GM12878 (cell line): Measurements from ENCODE around the gene CSMD2. TPM values are rescaled to one million over a fixed set of nuclear protein-coding genes. Genes with fewer than 3 reads are reported as not detected.

Experiments used
- ATAC-seq: fragments of 200-7000 bp; cut with Tn5 transposase; 3 replicates; pipeline ENCODE4 v1.9.1; 2020; ENCODE audit warnings: mild to moderate bottlenecking, moderate library complexity
- BruUV-seq: library from RNA; stranded (reverse); fragments of 400-500 nt; replicated peaks from 2 replicates; lab custom pipeline; 2021; lab: Mats Ljungman, UMichigan
- CTCF ChIA-PET: fragments of 300-600 bp; sonication (Branson Sonifier 250); formaldehyde crosslinking; extraction: SDS; loops from one replicate; lab custom pipeline; 2021; ENCODE audit warnings: inconsistent platforms; lab: Yijun Ruan, JAX
- POLR2A ChIA-PET: fragments of 350-600 bp; formaldehyde crosslinking; extraction: SDS; loops from one replicate; lab custom pipeline; 2021; ENCODE audit warnings: inconsistent platforms; lab: Charles Lee
- RAD21 ChIA-PET: fragments of 300-600 bp; sonication (Branson Sonifier 250); formaldehyde crosslinking; loops from one replicate; lab custom pipeline; 2023; ENCODE audit warnings: antibody characterized with exemption; ENCODE audit not compliant: unreplicated experiment; lab: Charles Lee
- SMC1A ChIA-PET: fragments of 300-600 bp; sonication (Branson Sonifier 250); formaldehyde crosslinking; loops from one replicate; lab custom pipeline; 2023; ENCODE audit not compliant: unreplicated experiment, uncharacterized antibody; lab: Charles Lee
- DNase-seq: peaks from one replicate; pipeline ENCODE4 v3.0.0-alpha.2; 2011; ENCODE audit warnings: low read depth, low spot score
- FAIRE-seq: peaks from 3 replicates; lab custom pipeline; 2011; peaks lifted over from hg19 to GRCh38; lab: Jason Lieb, UNC
- H2AFZ ChIP-seq: 2 replicates; pipeline ENCODE4 v1.6.0; 2011; ENCODE audit warnings: low read depth, low read length, control low read depth; ENCODE audit not compliant: control insufficient read depth
- H3K27ac ChIP-seq: 2 replicates; pipeline ENCODE4 v1.5.1; 2011; ENCODE audit warnings: control low read depth; ENCODE audit not compliant: control insufficient read depth, insufficient read depth
- H3K27me3 ChIP-seq, 2 experiments: replicated peaks in 1 of 2; 2 replicates each; pipeline versions ENCODE4 v1.6.0 to v1.6.1; 2011; ENCODE audit warnings: low read length in 1 of 2; ENCODE audit not compliant: control insufficient read depth in 2 of 2, insufficient read depth in 2 of 2
- H3K36me3 ChIP-seq, 2 experiments: 2 replicates each; pipeline ENCODE4 v1.5.1; 2011; ENCODE audit warnings: low read length in 1 of 2; ENCODE audit not compliant: control insufficient read depth in 2 of 2, insufficient read depth in 2 of 2
- H3K4me1 ChIP-seq: 2 replicates; pipeline ENCODE4 v1.6.1; 2011; ENCODE audit warnings: mild to moderate bottlenecking, low read length, moderate library complexity, mixed read lengths; ENCODE audit not compliant: control insufficient read depth, insufficient read depth
- H3K4me2 ChIP-seq: 2 replicates; pipeline ENCODE4 v1.6.0; 2011; ENCODE audit warnings: control low read depth; ENCODE audit not compliant: control insufficient read depth, insufficient read depth
- H3K4me3 ChIP-seq: fragments of 200-600 bp; sonication (generic); 2 replicates; pipeline ENCODE4 v1.5.1; 2016
- H3K79me2 ChIP-seq: 2 replicates; pipeline ENCODE4 v1.6.0; 2011; ENCODE audit warnings: low read length; ENCODE audit not compliant: control insufficient read depth, insufficient read depth
- H3K9ac ChIP-seq: 2 replicates; pipeline ENCODE4 v1.8.0; 2011; ENCODE audit warnings: low read length, control low read depth, mixed read lengths; ENCODE audit not compliant: control insufficient read depth, insufficient read depth
- H3K9me3 ChIP-seq: replicated peaks from 3 replicates; pipeline ENCODE4 v1.5.1; 2011; ENCODE audit warnings: mild to moderate bottlenecking, low read length; ENCODE audit not compliant: control insufficient read depth, insufficient read depth
- H4K20me1 ChIP-seq: 2 replicates; pipeline ENCODE4 v1.6.0; 2011; ENCODE audit not compliant: control insufficient read depth, insufficient read depth
- JUND ChIP-seq: IDR thresholded peaks from 2 replicates; pipeline ENCODE4 v1.6.1; 2012; ENCODE audit warnings: low read depth, mild to moderate bottlenecking, low read length, improper control_type of control experiment, moderate library complexity
- LARP7 ChIP-seq: fragments of 450-650 bp; IDR thresholded peaks from 2 replicates; pipeline ENCODE4 v1.6.1; 2017; ENCODE audit warnings: mild to moderate bottlenecking
- MEF2B ChIP-seq: fragments of 450-650 bp; IDR thresholded peaks from 2 replicates; pipeline ENCODE4 v1.6.1; 2018; ENCODE audit warnings: mild to moderate bottlenecking, moderate library complexity; ENCODE audit not compliant: partially characterized antibody, poor library complexity, severe bottlenecking
- MTA2 ChIP-seq: fragments of 450-650 bp; IDR thresholded peaks from 2 replicates; pipeline ENCODE4 v1.6.1; 2016; ENCODE audit warnings: low read depth, mild to moderate bottlenecking, moderate library complexity
- NFIC ChIP-seq: IDR thresholded peaks from 2 replicates; pipeline ENCODE4 v1.6.1; 2012; ENCODE audit warnings: low read depth, mild to moderate bottlenecking, inconsistent platforms, low read length, moderate library complexity
- NR2C1 ChIP-seq: fragments of 450-650 bp; IDR thresholded peaks from 2 replicates; pipeline ENCODE4 v1.6.1; 2017; ENCODE audit warnings: antibody characterized with exemption, mild to moderate bottlenecking, moderate library complexity
- SIX5 ChIP-seq: IDR thresholded peaks from 2 replicates; pipeline ENCODE4 v1.6.1; 2011; ENCODE audit warnings: mild to moderate bottlenecking, low read depth, low read length, moderate library complexity; ENCODE audit not compliant: severe bottlenecking
- SMARCA5 ChIP-seq: fragments of 450-650 bp; IDR thresholded peaks from 2 replicates; pipeline ENCODE4 v1.6.1; 2017; ENCODE audit warnings: mild to moderate bottlenecking
- SREBF2 ChIP-seq: IDR thresholded peaks from 2 replicates; pipeline ENCODE4 v1.6.1; 2012; ENCODE audit warnings: mild to moderate bottlenecking, low read length
- TCF7 ChIP-seq: IDR thresholded peaks from 2 replicates; pipeline ENCODE4 v1.6.1; 2014; ENCODE audit warnings: antibody characterized with exemption, borderline replicate concordance
- YBX1 ChIP-seq: fragments of 450-650 bp; IDR thresholded peaks from 2 replicates; pipeline ENCODE4 v1.6.1; 2016; ENCODE audit warnings: antibody characterized with exemption
- ZNF217 ChIP-seq: fragments of 450-650 bp; IDR thresholded peaks from 2 replicates; pipeline ENCODE4 v1.6.1; 2017; ENCODE audit warnings: antibody characterized with exemption, mild to moderate bottlenecking
- WGBS: methylation state at CpG from one replicate; pipeline ENCODE4 v1.1.6; 2016; ENCODE audit warnings: low lambda C conversion rate; ENCODE audit not compliant: insufficient replicate concordance, insufficient coverage; ENCODE audit errors: missing lambda C conversion rate; 5-methylcytosine and 5-hydroxymethylcytosine counted together
- in situ Hi-C: fragments of 300-500 bp; cut with MboI; formaldehyde crosslinking; loops from 9 replicates; pipeline ENCODE4 v1.14.3; 2018; ENCODE audit warnings: mixed read lengths
- intact Hi-C: fragments of 100-400 bp; cut with micrococcal nuclease; formaldehyde crosslinking; loops from one replicate; pipeline ENCODE4 v1.14.2; 2022; ENCODE audit not compliant: unreplicated experiment
- polyA plus RNA-seq, 11 experiments: library from polyadenylated mRNA; depleted of rRNA in 4 of 11; unstranded in 6 of 11; stranded (reverse) in 5 of 11; fragments of >200 nt; fragmentation: Nextera tagmentation in 4 of 11; fragmentation: Illumina TruSeq in 1 of 11; extraction: Ambion mirVana in 4 of 11; extraction: Trizol in 1 of 11; gene quantifications; 1 replicate in 1 of 11; 2 replicates in 10 of 11; pipeline versions ENCODE4 v1.2.1 to v1.2.3, GENCODE V29; 2011 to 2016; ENCODE audit warnings: inconsistent platforms in 2 of 11, missing spikeins in 2 of 11, low read depth in 1 of 11
- total RNA-seq, 4 experiments: library from RNA; depleted of rRNA in 3 of 4; stranded (reverse); fragments of >200 nt in 3 of 4; fragmentation: Illumina TruSeq in 1 of 4; extraction: Trizol in 1 of 4; gene quantifications; 2 replicates each; pipeline versions ENCODE4 v1.2.1 to v1.2.3, GENCODE V29; 2013 to 2021
- TF ChIP-seq, protein P1 (sequence below): IDR thresholded peaks from 2 replicates; pipeline ENCODE4 v1.6.1; 2012; ENCODE audit warnings: low read depth, low read length, improper control_type of control experiment
- TF ChIP-seq, protein P2 (sequence below): fragments of 150-350 bp; IDR thresholded peaks from 2 replicates; pipeline ENCODE4 v1.6.1; 2014; ENCODE audit warnings: mild to moderate bottlenecking, low read depth, low read length
- TF ChIP-seq, protein P3 (sequence below): fragments of 450-650 bp; IDR thresholded peaks from 2 replicates; pipeline ENCODE4 v1.6.1; 2016; ENCODE audit warnings: mild to moderate bottlenecking

Gene CSMD2
- total and polyA plus RNA-seq, 10 of the 15 experiments (the other 5 are each of a cell fraction or from before 2014, with no cell fraction given) = under 0.01 TPM; not detected in 9

DNA sequence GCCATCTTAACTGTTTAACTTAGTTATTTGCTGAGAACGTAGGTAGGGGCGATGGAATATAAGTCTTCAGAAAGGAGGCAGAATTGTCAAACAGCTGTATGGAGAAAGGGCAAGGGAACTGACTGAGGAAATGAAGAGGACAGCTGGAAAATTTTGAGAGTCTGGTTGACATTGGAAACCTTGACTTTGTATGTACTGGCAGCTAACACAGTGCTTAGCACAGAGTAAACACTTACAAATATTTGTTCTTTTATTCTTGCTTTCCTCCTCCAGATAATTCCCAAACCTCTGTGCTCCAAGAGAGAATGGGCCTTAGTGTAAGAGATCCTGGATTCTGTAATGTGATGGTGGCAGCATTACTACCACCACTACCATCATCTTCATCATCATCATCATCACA, 601.3 kb downstream of the CSMD2 start:
- no TSS peak for BruUV-seq
- FAIRE-seq (no peak), DNase-seq (no peak), ATAC-seq (no peak)
- H3K9ac ChIP-seq = no peak overlapping the region
- H3K27me3 ChIP-seq = no peaks in the 10 kb centered on the region; a peak in 2 of 4 replicates
- in situ Hi-C loops = no loop called here
- no peaks in the 10 kb centered on the region for H3K9me3 ChIP-seq
- no peaks in the 10 kb centered on the region for H4K20me1 ChIP-seq
- no peak overlapping the region for H3K4me3 ChIP-seq
- 0% methylated on average over 2 of the region's 2 CpGs for WGBS
- H3K79me2 ChIP-seq = no peaks in the 10 kb centered on the region
- no peak overlapping the region for H3K27ac ChIP-seq
- SMC1A ChIA-PET = no interaction called here
- RAD21 ChIA-PET = no interaction called here
- H2AFZ ChIP-seq = no peak overlapping the region
- H3K4me2 ChIP-seq = no peak overlapping the region
- POLR2A ChIA-PET = no interaction called here
- intact Hi-C loops = no loop called here
- no peaks in the 10 kb centered on the region for H3K36me3 ChIP-seq
- CTCF ChIA-PET = interaction anchor here (1.4 kb wide), 1 partner anchor 69 kb away, joined by 4 read pairs; no protein-coding TSS in a partner anchor
- TF ChIP-seq TCF7 (no peak), LARP7 (no peak), SMARCA5 (no peak), NR2C1 (no peak), ZNF217 (no peak), JUND (no peak), MEF2B (no peak), SREBF2 (no peak), NFIC (no peak), YBX1 (no peak), MTA2 (no peak), SIX5 (no peak)
- TF ChIP-seq, protein P1, sequence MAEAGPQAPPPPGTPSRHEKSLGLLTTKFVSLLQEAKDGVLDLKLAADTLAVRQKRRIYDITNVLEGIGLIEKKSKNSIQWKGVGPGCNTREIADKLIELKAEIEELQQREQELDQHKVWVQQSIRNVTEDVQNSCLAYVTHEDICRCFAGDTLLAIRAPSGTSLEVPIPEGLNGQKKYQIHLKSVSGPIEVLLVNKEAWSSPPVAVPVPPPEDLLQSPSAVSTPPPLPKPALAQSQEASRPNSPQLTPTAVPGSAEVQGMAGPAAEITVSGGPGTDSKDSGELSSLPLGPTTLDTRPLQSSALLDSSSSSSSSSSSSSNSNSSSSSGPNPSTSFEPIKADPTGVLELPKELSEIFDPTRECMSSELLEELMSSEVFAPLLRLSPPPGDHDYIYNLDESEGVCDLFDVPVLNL = no peak
- TF ChIP-seq, protein P2, sequence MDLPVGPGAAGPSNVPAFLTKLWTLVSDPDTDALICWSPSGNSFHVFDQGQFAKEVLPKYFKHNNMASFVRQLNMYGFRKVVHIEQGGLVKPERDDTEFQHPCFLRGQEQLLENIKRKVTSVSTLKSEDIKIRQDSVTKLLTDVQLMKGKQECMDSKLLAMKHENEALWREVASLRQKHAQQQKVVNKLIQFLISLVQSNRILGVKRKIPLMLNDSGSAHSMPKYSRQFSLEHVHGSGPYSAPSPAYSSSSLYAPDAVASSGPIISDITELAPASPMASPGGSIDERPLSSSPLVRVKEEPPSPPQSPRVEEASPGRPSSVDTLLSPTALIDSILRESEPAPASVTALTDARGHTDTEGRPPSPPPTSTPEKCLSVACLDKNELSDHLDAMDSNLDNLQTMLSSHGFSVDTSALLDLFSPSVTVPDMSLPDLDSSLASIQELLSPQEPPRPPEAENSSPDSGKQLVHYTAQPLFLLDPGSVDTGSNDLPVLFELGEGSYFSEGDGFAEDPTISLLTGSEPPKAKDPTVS = no peak
- TF ChIP-seq, protein P3, sequence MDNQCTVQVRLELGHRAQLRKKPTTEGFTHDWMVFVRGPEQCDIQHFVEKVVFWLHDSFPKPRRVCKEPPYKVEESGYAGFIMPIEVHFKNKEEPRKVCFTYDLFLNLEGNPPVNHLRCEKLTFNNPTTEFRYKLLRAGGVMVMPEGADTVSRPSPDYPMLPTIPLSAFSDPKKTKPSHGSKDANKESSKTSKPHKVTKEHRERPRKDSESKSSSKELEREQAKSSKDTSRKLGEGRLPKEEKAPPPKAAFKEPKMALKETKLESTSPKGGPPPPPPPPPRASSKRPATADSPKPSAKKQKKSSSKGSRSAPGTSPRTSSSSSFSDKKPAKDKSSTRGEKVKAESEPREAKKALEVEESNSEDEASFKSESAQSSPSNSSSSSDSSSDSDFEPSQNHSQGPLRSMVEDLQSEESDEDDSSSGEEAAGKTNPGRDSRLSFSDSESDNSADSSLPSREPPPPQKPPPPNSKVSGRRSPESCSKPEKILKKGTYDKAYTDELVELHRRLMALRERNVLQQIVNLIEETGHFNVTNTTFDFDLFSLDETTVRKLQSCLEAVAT = no peak
- TF ChIP-seq, all 136 proteins: peak for 0
- H3K4me1 ChIP-seq = no peaks in the 10 kb centered on the region
